Measurements from ENCODE around the gene COPE. TPM values are rescaled to one million over a fixed set of nuclear protein-coding genes. Genes with fewer than 3 reads are reported as not detected.
A peak's percentile ranks its signal among the peaks of the same experiment; 100 is the strongest.
"Not testable (repeated sequence)": the region's sequence is repeated elsewhere in the genome, so short reads cannot be mapped to it uniquely, and the experiment has no call there.

The COPE gene
- total RNA-seq, 4 donors from 2014 or later = 121 to 195 (median 152) TPM

DNA sequence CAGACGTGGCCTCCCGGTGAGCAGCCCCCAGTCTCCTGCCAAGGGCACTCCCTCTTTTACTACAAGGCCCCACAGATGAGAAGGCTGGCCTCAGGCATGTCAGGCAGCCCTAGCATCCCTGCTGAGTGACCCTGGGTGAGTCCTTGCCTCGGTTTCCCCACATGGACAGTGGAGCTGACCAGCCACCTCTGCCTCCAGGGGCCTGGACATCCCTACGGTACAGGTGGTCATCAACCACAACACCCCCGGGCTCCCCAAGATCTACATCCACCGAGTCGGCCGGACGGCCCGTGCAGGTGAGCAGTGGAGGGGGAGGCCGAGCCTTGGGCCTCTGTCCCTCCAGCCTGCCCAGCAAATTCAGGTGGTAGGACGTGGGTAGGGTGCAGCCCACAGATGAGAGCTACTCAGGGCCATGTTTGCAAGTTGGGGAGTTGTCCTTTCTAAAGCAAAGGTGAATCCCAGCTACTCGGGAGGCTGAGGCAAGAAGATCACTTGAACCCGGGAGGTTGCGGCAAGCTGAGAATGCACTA is 5.6 kb upstream of the COPE start:
- TF ChIP-seq EP300 (IDR thresholded peaks at IDR 0.05) = no peak
- TF ChIP-seq, protein P1, sequence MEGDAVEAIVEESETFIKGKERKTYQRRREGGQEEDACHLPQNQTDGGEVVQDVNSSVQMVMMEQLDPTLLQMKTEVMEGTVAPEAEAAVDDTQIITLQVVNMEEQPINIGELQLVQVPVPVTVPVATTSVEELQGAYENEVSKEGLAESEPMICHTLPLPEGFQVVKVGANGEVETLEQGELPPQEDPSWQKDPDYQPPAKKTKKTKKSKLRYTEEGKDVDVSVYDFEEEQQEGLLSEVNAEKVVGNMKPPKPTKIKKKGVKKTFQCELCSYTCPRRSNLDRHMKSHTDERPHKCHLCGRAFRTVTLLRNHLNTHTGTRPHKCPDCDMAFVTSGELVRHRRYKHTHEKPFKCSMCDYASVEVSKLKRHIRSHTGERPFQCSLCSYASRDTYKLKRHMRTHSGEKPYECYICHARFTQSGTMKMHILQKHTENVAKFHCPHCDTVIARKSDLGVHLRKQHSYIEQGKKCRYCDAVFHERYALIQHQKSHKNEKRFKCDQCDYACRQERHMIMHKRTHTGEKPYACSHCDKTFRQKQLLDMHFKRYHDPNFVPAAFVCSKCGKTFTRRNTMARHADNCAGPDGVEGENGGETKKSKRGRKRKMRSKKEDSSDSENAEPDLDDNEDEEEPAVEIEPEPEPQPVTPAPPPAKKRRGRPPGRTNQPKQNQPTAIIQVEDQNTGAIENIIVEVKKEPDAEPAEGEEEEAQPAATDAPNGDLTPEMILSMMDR (IDR thresholded peaks at IDR 0.05) = no peak
- no peak for TF ChIP-seq POLR2AphosphoS5 (IDR thresholded peaks at IDR 0.05)
- TF ChIP-seq POLR2A (IDR thresholded peaks at IDR 0.05) = no peak
- 80 to 95% methylated on average over 2 to 10 of the region's 15 CpGs for WGBS, 2 donors (ENCODE audit: low coverage in 1 of 2)

DNA sequence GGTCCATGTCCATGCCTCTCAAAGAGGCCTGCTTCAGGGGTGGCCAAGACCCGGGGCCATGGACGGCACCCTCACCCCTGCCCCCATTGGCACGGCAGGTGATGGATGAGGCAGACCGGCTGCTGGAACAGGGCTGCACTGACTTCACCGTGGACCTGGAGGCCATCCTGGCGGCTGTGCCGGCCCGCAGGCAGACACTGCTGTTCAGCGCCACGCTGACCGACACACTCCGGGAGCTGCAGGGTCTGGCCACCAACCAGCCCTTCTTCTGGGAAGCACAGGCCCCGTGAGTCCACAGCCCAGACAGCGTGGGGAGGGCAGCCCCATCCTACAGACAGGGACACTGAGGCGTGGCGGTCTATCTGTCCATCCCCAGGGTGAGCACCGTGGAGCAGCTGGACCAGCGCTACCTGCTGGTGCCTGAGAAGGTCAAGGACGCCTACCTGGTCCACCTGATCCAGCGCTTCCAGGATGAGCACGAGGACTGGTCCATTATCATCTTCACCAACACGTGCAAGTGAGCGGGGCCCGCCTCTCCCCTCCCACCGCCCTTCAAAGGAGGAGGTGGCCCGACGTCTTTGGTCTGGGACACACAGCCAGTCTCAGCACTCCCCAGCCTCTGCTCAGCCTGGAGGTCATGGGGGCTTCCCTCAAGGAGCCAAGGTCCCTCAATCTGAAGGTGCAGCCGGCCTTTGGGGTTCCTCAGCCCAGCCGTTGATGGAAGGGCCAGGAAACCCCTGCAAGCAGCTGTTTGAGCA is 3.2 kb upstream of the COPE start:
- ATAC-seq = no peak
- no peak for TF ChIP-seq EP300 (IDR thresholded peaks at IDR 0.05)
- TF ChIP-seq, protein P1 (IDR thresholded peaks at IDR 0.05) = no peak
- no peak for TF ChIP-seq POLR2A (IDR thresholded peaks at IDR 0.05)
- no peak for TF ChIP-seq POLR2AphosphoS5 (IDR thresholded peaks at IDR 0.05)
- no peaks in the 10 kb centered on the region for H3K27me3 ChIP-seq
- WGBS, 2 donors (ENCODE audit: low coverage in 1 of 2) = 70% methylated on average over 2 of the region's 29 CpGs; no CpG with 5 or more reads in 1 of the 2 donors
- peaks cover 0 to 35% (median 19%) of the 10 kb centered on the region in 3 donors for H3K4me1 ChIP-seq
- H3K36me3 ChIP-seq = peaks cover 0 to 64% of the 10 kb centered on the region in 2 donors
- no peak overlapping the region for H3K27ac ChIP-seq
- H3K4me3 ChIP-seq = no peak overlapping the region
- H3K9me3 ChIP-seq = no peaks in the 10 kb centered on the region

More for the DNA sequence above, 5.6 kb upstream of the COPE start:
- Histone ChIP-seq H3K27me3 (no peaks in the 10 kb centered on the region), H3K4me1 (peaks cover 0 to 21% (median 8%) of the 10 kb centered on the region in 3 donors), H3K9me3 (no peaks in the 10 kb centered on the region), H3K36me3 (peaks cover 0 to 87% of the 10 kb centered on the region in 2 donors), H3K27ac (no peak overlapping the region), H3K4me3 (no peak overlapping the region)
- no peak for ATAC-seq

- no peaks in the 10 kb centered on the region for H3K9me3 ChIP-seq
- no peak overlapping the region for H3K4me3 ChIP-seq
- H3K36me3 ChIP-seq = peaks cover 0 to 56% of the 10 kb centered on the region in 2 donors
- TF ChIP-seq, protein P1 (IDR thresholded peaks at IDR 0.05) = no peak
- TF ChIP-seq POLR2AphosphoS5 (IDR thresholded peaks at IDR 0.05) (no peak), POLR2A (IDR thresholded peaks at IDR 0.05) (no peak), EP300 (IDR thresholded peaks at IDR 0.05) (no peak)
- no CpG with 5 or more reads among the region's 17 CpGs for WGBS, 2 donors (ENCODE audit: low coverage in 1 of 2)
- H3K27ac ChIP-seq = no peak overlapping the region
- peaks cover 0 to 43% (median 20%) of the 10 kb centered on the region in 3 donors for H3K4me1 ChIP-seq
- ATAC-seq = no peak
- H3K27me3 ChIP-seq = no peaks in the 10 kb centered on the region
Observed at GRCh38 chr19:18921593-18921992, 2.4 kb upstream of the COPE start.

- WGBS, 2 donors (ENCODE audit: low coverage in 1 of 2) = 33 to 41% methylated on average over 3 to 4 of the region's 9 CpGs
- ATAC-seq = no peak
- Histone ChIP-seq H3K9me3 (no peaks in the 10 kb centered on the region), H3K27me3 (no peaks in the 10 kb centered on the region), H3K4me1 (peaks cover 0 to 52% (median 20%) of the 10 kb centered on the region in 3 donors), H3K4me3 (peak overlapping the region; percentile 60 to 94), H3K27ac (peak overlapping the region in 1 of 4 donors; percentile 76), H3K36me3 (peaks cover 0 to 48% of the 10 kb centered on the region in 2 donors)
- TF ChIP-seq, protein P1 (IDR thresholded peaks at IDR 0.05) = no peak
- TF ChIP-seq EP300 (IDR thresholded peaks at IDR 0.05) (no peak), POLR2A (IDR thresholded peaks at IDR 0.05) (no peak), POLR2AphosphoS5 (IDR thresholded peaks at IDR 0.05) (no peak)
Observed at GRCh38 chr19:18920400-18920799, 1.2 kb upstream of the COPE start.

- 0% methylated on average over 4 to 14 of the region's 15 CpGs for WGBS, 2 donors (ENCODE audit: low coverage in 1 of 2)
- peak overlapping the region; percentile 60 to 94 for H3K4me3 ChIP-seq
- H3K27me3 ChIP-seq = no peaks in the 10 kb centered on the region
- H3K4me1 ChIP-seq = peaks cover 0 to 58% (median 20%) of the 10 kb centered on the region in 3 donors
- no peak for TF ChIP-seq POLR2A (IDR thresholded peaks at IDR 0.05)
- no peak for TF ChIP-seq EP300 (IDR thresholded peaks at IDR 0.05)
- TF ChIP-seq, protein P1 (IDR thresholded peaks at IDR 0.05) = no peak
- TF ChIP-seq POLR2AphosphoS5 (IDR thresholded peaks at IDR 0.05) = no peak
- peaks cover 0 to 48% of the 10 kb centered on the region in 2 donors for H3K36me3 ChIP-seq
- ATAC-seq = no peak
- H3K9me3 ChIP-seq = no peaks in the 10 kb centered on the region
- peak overlapping the region; percentile 24 to 93 (median 80) for H3K27ac ChIP-seq
Observed at GRCh38 chr19:18919900-18920214, 670 bp upstream of the COPE start.

- ATAC-seq = not testable (repeated sequence)
Observed at GRCh38 chr19:18917593-18917992, 1.6 kb downstream of the COPE start.

More at GRCh38 chr19:18917593-18917992, 1.6 kb downstream of the COPE start:
- not testable (repeated sequence) for H3K27me3 ChIP-seq, H3K27ac ChIP-seq, H3K9me3 ChIP-seq
- Histone ChIP-seq H3K4me1 (peaks cover 0 to 59% (median 20%) of the 10 kb centered on the region in 3 donors), H3K36me3 (peaks cover 0 to 48% of the 10 kb centered on the region in 2 donors), H3K4me3 (peak overlapping the region in 1 of 2 donors; percentile 94)
- WGBS, 2 donors (ENCODE audit: low coverage in 1 of 2) = 40 to 71% methylated on average over 1 to 4 of the region's 9 CpGs

All from gastroesophageal sphincter (tissue), 4 donors.